HG03280 (cell line): ENCODE data around the gene TMEFF2.

ENCODE experiments used
- ATAC-seq: cut with Tn5 transposase; IDR thresholded peaks from one replicate; pipeline ENCODE4 v1.9.1; 2021; ENCODE audit warnings: mild to moderate bottlenecking, moderate library complexity; ENCODE audit not compliant: unreplicated experiment

Gene TMEFF2

GRCh38 chr2:192194866-192195547 lies at the start of gene TMEFF2:
Gene TMEFF2, minus strand, starts transcription at chr2:192194933. Its CDS starts 409 bp downstream, at chr2:192194524.
- ATAC-seq: no peak

- ATAC-seq: no peak
Measured at GRCh38 chr2:192243488-192243887, 48.8 kb upstream of the TMEFF2 start.

- ATAC-seq: no peak
Measured at GRCh38 chr2:192236136-192236535, 41.4 kb upstream of the TMEFF2 start.

DNA sequence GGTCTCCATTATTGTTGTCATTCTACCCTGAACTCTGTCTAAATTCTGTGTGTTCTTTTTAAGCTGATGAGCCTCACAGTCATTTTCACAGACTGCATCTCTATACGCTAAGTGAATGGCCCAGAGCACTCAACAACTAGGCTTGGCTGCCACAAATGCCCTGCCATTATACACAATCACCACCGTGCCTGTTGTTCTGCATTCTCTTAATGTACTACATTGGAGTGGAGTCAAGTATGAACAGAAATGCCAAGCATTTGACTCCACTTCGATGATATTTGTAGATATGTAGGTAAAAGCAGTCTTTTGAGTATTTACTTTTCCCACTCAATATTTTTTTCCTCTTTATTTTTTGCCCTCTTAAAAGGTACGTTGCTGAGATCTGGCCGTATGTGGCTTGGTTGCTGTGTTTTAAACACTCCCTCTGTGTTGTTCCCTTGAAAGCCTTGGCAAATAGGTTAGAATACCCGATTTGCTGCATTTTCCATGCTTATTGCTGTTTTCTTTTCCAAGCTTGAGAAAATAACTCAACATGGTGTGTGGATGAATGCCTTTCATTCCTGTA lies 36.2 kb upstream of the TMEFF2 start:
- no peak for ATAC-seq

DNA sequence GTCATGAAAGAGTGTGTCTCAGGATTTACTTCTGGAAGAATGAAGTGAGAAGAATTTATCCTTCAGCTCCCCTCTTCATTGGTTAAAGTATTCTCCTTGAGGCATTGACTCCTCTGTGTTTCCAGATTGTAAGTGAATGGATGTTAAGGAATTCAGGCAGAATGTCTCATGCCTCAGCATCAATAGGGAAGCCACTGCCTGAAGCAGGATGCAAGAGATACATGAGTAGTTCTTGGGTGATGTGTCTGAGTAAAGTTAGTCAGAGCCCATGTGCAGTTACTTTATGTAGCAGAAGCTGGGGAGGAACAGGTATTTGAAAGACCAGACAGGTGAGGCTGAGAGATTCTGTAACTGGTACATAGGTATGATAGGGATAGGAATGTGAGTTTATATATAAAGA lies 34.0 kb upstream of the TMEFF2 start:
- ATAC-seq: no peak

DNA sequence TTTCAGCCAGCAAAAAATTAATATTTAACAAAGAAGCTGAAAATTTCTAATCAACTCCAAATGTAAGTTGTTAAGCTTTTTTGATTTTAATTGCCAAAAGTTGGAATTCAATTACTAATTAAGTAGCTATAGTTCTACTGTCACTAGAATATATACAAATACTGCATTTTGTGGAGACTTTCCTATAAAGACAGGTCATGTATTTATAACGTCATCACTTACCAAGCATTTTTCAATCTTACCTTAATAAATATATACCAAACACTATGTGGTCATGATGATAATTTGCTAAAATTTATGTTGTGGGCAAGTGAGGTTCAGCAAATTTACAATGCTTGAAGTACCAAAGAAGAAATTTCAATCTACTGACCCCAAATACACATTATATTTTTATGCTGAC lies 24.2 kb upstream of the TMEFF2 start:
- no peak for ATAC-seq

GRCh38 chr2:192218377-192218776 lies 23.6 kb upstream of the TMEFF2 start:
- no peak for ATAC-seq

DNA sequence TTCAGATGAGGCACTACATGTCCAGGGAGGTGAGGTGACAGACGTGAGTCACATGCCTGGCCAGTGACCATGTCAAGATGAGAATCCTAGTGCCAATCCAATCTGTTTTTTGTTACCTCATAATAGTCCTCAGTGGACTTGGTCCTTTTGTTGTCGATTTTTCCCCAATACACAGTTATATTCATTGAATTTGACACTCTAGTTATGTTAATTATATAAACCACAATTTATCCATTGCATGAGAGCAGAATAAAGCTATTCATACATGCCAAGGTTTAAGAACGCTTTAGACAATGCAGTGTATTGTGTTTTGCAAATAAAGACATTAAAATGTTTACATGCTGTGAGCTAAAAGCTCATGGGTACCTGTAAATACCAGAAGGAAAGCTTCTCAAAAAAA lies 21.6 kb upstream of the TMEFF2 start:
- no peak for ATAC-seq

DNA sequence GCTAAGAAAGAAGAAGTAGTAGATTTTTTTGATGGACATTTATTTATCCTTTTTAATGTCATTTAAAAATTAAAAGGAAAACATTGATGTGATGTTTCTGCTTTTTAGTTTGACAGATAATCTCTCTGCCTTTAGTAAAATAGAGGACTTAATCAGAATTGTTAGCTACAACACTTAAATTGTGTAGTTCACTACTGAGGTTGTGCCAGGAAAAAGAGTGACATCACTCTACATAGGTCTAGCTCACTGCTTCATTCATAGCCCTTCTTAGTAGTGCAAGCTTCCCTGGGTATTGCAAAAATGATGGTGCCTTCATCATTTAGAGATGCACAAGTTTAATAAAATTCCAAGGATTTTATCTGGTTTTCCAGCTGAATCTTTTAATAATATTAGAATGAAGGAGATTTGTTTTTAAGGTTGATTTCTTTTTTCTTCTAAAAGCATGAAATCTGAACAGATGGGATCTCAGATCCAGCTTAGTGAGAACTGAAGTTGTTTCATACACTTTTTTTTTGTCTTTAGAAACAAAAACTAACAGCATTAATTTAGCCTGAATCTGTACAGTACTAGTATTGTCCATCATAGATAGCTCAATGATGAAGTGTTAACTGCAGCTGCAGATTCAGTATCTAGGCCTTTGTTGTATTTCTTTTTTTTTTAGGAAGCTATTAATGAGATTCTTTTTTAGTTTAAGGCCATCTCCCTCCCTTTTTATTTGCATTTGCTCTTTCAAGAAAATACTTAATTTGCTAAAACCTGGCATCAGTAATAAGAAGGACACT lies 20.6 kb upstream of the TMEFF2 start:
- ATAC-seq: no peak

DNA sequence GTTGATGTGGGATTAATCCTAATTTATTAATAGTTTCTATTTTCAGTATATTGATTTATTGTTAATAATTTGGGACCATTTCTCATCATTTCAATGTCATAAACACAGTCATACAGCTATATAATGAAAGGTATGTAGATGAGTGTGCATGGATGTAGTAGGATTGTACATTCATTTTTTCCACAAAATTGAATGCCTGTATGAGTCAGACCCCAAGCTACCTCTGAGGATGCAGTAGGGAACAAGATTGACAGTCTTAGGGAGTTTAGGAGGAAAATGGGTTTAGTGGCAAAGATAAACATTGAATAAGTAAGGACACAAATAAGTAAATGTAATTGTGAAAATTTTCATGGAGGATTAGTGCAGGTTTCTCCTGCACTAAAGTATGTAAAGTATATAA lies 14.1 kb upstream of the TMEFF2 start:
- no peak for ATAC-seq

- no peak for ATAC-seq
Measured at GRCh38 chr2:192206399-192206798, 11.7 kb upstream of the TMEFF2 start.

DNA sequence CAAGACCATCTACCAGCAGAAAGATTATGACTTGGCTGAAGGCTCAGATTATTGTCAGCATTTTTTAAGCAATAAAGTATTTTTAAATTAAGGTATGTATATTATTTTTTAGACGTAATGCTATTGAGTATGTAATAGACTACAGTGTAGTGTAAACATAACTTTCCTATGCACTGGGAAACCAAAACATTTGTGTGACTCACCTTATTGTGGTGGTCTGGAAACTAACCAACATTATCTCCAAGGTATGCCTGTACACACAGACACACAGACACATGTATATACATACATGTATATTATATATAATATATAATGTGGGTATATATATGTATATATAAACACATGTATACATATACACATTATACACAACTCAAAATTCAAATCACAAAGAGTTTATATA lies 9.1 kb upstream of the TMEFF2 start:
- ATAC-seq: no peak

- no peak for ATAC-seq
Measured at GRCh38 chr2:192202373-192202772, 7.6 kb upstream of the TMEFF2 start.

DNA sequence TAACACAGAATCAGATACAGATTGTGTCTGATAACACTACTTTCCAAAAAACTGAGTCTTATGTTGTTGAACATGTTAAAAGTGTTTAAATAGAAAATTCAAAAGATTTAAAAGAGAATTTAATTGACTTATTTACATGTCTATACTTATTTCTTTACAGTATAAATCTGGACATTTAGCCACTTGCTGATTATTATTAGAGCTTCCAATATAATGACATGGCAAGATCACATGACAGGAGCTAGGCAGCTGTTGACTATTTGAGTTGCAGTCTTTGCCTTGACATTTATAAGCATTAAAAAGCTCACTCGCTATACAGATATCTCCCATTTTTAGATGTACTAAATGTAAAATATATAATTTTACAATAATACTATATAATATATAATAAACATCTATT lies 6.4 kb upstream of the TMEFF2 start:
- no peak for ATAC-seq

DNA sequence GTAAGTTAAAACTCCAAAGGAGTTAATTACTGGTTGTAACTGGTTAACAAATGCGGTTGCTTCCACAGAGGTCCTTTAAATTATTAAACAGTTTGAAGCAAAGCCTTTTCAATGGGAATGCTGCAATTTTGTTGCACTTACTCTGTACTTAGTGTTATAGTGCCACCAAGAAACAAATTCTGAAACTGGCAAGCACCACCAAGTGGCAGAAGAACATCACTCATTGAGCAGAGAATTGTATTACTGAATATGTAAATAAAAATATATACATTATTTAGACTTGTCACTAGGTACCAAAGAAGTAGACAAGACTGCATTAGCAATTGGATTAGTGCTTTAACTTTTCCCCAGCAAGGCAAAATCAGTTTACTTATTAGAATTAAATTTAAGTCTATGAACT lies 2.6 kb upstream of the TMEFF2 start:
- no peak for ATAC-seq

DNA sequence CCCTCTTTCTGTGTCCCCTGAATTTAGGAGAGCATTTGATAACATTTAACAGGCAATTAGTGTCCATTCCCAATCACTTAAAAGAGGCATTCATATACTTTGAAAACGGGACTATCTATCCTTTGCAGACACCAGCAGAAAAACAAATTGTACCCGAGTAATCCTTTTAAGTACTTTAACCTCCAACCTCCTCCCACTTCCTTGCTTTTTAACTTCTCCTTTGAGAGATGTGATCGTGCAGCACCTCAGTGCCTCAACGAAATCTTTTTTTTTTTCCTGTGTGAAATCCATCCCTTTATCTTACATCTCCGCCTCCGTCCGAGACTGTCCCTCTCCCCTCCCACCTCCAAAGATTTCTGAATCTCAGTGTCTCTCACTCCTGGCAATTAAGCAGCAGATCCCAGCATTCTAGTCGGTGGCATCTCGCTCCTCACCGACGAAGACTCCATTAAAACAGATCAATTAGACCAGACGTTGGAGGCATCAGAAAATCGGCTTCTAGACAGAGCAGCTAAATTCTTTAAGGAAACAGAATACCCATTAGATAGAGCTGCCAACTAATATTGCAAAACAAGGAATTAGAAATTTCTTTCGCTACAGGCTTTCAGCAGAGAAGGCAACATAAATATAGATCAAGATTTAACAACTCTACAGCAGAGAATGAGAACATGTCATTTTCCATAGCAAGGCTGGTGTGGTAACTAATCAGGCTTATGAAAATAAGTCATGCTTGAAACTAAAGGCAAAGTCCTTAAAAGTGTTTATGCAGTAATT lies 1.9 kb upstream of the TMEFF2 start:
- ATAC-seq: no peak

DNA sequence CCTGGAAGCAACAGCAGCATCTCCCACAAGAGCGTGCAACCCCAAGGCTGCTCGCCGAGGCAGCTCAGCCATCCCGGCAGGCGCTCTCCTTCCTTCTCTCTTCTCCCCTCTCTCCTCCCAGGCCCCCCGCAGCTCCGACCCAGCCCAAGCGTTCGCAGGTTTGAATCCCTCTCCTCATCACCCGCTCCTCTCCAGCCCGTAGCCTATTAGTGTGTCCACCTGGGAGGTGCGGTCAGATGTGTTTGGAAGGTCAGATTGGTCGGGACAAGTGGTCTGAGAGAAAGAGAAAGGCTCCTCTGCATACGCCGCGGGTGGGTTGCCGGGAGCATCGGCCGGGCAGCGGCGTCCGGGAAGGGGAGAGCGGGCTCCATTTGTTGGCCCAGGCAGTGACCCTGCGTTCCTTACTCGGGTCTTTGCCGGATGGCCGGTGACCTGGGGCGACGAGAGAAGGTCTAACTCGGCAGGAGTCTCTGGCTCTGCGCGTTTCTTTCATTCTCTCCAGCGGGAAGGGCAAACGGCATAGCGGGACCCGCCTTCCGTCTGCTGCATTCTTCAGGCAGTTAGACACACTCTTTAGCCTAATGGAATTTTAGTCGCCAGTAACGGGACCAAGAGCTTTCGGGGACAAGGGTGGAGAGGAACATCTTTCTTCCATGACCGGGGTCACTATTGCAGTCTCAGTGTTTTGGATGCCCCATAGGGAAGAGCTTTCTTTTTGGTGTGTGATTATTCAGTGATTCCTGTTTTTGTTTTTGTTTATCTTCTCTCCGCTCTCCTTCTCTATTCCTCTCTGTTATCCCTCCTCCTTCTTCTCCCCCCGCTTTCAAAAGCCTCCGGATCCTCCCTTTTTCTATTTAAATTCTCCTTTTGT lies 1.1 kb upstream of the TMEFF2 start:
- no peak for ATAC-seq

GRCh38 chr2:192194265-192194865 lies 368 bp downstream of the TMEFF2 start:
- ATAC-seq: no peak

GRCh38 chr2:192190474-192190873 lies 4.3 kb downstream of the TMEFF2 start:
- no peak for ATAC-seq

DNA sequence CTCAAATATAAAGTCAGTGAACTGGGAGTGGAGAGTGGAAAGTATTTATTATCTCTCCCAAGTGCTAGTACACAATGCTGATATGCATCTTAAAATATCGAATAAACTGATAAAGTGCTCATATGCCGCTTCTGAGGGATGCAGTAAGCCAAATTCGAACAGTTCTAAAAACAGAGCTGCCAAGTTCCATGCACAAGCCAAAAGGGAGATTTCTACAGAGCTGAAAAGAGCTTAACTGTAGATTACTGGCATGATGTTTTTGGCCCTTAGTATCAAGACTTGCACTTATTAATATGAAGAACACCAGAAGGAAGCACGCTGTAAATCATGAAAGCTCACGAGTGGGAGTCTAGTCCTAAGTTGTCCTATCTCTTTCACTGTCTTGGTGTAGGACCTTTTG lies 7.9 kb downstream of the TMEFF2 start:
- ATAC-seq: no peak
